Measurements from ENCODE around the gene CPED1. TPM values are rescaled to one million over a fixed set of nuclear protein-coding genes. Genes with fewer than 3 reads are reported as not detected.
A peak's percentile ranks its signal among the peaks of the same experiment; 100 is the strongest.

The CPED1 gene
- total and polyA plus RNA-seq, 10 of the 15 experiments (the other 5 are each of a cell fraction or from before 2014, with no cell fraction given) = 0.01 to 0.77 (median 0.10) TPM; not detected in 1

DNA sequence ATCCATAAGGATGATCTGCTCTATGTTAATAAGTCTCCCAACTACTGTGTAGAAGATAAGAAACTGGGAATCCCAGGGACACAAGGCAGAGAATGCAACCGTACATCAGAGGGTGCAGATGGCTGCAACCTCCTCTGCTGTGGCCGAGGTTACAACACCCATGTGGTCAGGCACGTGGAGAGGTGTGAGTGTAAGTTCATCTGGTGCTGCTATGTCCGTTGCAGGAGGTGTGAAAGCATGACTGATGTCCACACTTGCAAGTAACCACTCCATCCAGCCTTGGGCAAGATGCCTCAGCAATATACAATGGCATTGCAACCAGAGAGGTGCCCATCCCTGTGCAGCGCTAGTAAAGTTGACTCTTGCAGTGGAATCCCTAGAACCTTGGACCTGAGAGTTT is 350.6 kb downstream of the CPED1 start:
- Histone ChIP-seq H3K9ac (ENCODE audit: control insufficient read depth, insufficient read depth, low read length) (no peak overlapping the region), H3K4me2 (ENCODE audit: control insufficient read depth, insufficient read depth) (no peak overlapping the region), H3K27ac (ENCODE audit: control insufficient read depth, insufficient read depth) (no peak overlapping the region), H3K4me3 (no peak overlapping the region), H2AFZ (ENCODE audit: control insufficient read depth, low read depth, low read length) (no peak overlapping the region), H3K36me3 (ENCODE audit: control insufficient read depth in 2 of 2, insufficient read depth in 2 of 2, low read length in 1 of 2) (no peaks in the 10 kb centered on the region; a peak in 1 of 4 replicates), H3K27me3 (replicated peaks in 1 of 2; ENCODE audit: control insufficient read depth in 2 of 2, insufficient read depth in 2 of 2, low read length in 1 of 2) (no peaks in the 10 kb centered on the region), H3K4me1 (ENCODE audit: control insufficient read depth, insufficient read depth, low read length) (no peaks in the 10 kb centered on the region), H3K79me2 (ENCODE audit: control insufficient read depth, insufficient read depth, low read length) (no peaks in the 10 kb centered on the region), H3K9me3 (replicated peaks; ENCODE audit: control insufficient read depth, insufficient read depth, low read length) (no peaks in the 10 kb centered on the region), H4K20me1 (ENCODE audit: control insufficient read depth, insufficient read depth) (no peaks in the 10 kb centered on the region)
- intact Hi-C loops (cut with micrococcal nuclease; ENCODE audit: unreplicated experiment) (loop anchor here (5.0 kb wide), 1 partner anchor 352 kb away; the partner anchor contains the start of gene CPED1), in situ Hi-C loops (cut with MboI) (no loop called here)
- RAD21 ChIA-PET (ENCODE audit: unreplicated experiment) = no interaction called here
- ATAC-seq = peak; percentile 54
- WGBS (ENCODE audit: insufficient coverage, insufficient replicate concordance, low lambda C conversion rate, missing lambda C conversion rate) = 83% methylated on average over 5 of the region's 5 CpGs
- no peak for FAIRE-seq
- SMC1A ChIA-PET (ENCODE audit: uncharacterized antibody, unreplicated experiment) = no interaction called here
- POLR2A ChIA-PET = no interaction called here
- DNase-seq (ENCODE audit: low read depth, low spot score) = no peak
- no TSS peak for BruUV-seq (replicated peaks)
- TF ChIP-seq NR2C1 (IDR thresholded peaks at IDR 0.05) (no peak), IKZF1 (conservative IDR thresholded peaks at IDR 0.05) (0 out of 2 replicates have a peak, but pooled peaks have one; percentile 25), BHLHE40 (IDR thresholded peaks at IDR 0.05; ENCODE audit: borderline replicate concordance in 1 of 2, low read depth in 2 of 2, low read length in 1 of 2) (peak; percentile 75 to 92; a peak in 3 of 4 replicates)
- CTCF ChIA-PET = no interaction called here

GRCh38 chr7:121341933-121342332 is 353.4 kb downstream of the CPED1 start:
- Histone ChIP-seq H3K27me3 (replicated peaks in 1 of 2; ENCODE audit: control insufficient read depth in 2 of 2, insufficient read depth in 2 of 2, low read length in 1 of 2) (no peaks in the 10 kb centered on the region), H3K36me3 (ENCODE audit: control insufficient read depth in 2 of 2, insufficient read depth in 2 of 2, low read length in 1 of 2) (peaks cover 0 to under 1% of the 10 kb centered on the region in 2 experiments; a peak in 3 of 4 replicates), H3K4me1 (ENCODE audit: control insufficient read depth, insufficient read depth, low read length) (no peaks in the 10 kb centered on the region), H3K4me2 (ENCODE audit: control insufficient read depth, insufficient read depth) (no peak overlapping the region), H3K4me3 (no peak overlapping the region), H3K9me3 (replicated peaks; ENCODE audit: control insufficient read depth, insufficient read depth, low read length) (no peaks in the 10 kb centered on the region), H3K27ac (ENCODE audit: control insufficient read depth, insufficient read depth) (no peak overlapping the region), H3K79me2 (ENCODE audit: control insufficient read depth, insufficient read depth, low read length) (no peaks in the 10 kb centered on the region), H2AFZ (ENCODE audit: control insufficient read depth, low read depth, low read length) (no peak overlapping the region), H3K9ac (ENCODE audit: control insufficient read depth, insufficient read depth, low read length) (no peak overlapping the region), H4K20me1 (ENCODE audit: control insufficient read depth, insufficient read depth) (no peaks in the 10 kb centered on the region)
- ChIA-PET POLR2A (no interaction called here), CTCF (no interaction called here), SMC1A (ENCODE audit: uncharacterized antibody, unreplicated experiment) (interaction anchor here (1.6 kb wide), 1 partner anchor 25 kb away, joined by 5 read pairs; no protein-coding TSS in a partner anchor), RAD21 (ENCODE audit: unreplicated experiment) (interaction anchor here (0.5 kb wide), 1 partner anchor 281 kb away, joined by 3 read pairs; no protein-coding TSS in a partner anchor)
- no peak for ATAC-seq
- in situ Hi-C loops (cut with MboI) (no loop called here), intact Hi-C loops (cut with micrococcal nuclease; ENCODE audit: unreplicated experiment) (no loop called here)
- BruUV-seq (replicated peaks) = no TSS peak
- FAIRE-seq = no peak
- DNase-seq (ENCODE audit: low read depth, low spot score) = no peak
- no peak for TF ChIP-seq HCFC1 (IDR thresholded peaks at IDR 0.05; ENCODE audit: low read length)
- no peak for TF ChIP-seq ESRRA (IDR thresholded peaks at IDR 0.05; ENCODE audit: low read length)
- no peak for TF ChIP-seq ZBTB40 (IDR thresholded peaks at IDR 0.05; ENCODE audit: borderline replicate concordance)
- TF ChIP-seq MYB (IDR thresholded peaks at IDR 0.05; ENCODE audit: borderline replicate concordance, low read depth, low read length) = no peak
- no peak for TF ChIP-seq EED (IDR thresholded peaks at IDR 0.05; ENCODE audit: low read depth)
- TF ChIP-seq ELK1 (IDR thresholded peaks at IDR 0.05; ENCODE audit: low read depth, low read length) = no peak
- TF ChIP-seq TAF1 (IDR thresholded peaks at IDR 0.05; ENCODE audit: borderline replicate concordance, low read depth, low read length) = no peak
- no peak for TF ChIP-seq BCL3 (IDR thresholded peaks at IDR 0.05; ENCODE audit: borderline replicate concordance, insufficient read depth, low read depth, low read length, poor library complexity, severe bottlenecking)
- no peak for TF ChIP-seq IKZF2 (IDR thresholded peaks at IDR 0.05)
